H9 (cell line): Measurements from ENCODE around the gene ALG13. TPM values are rescaled to one million over a fixed set of nuclear protein-coding genes. Genes with fewer than 3 reads are reported as not detected.

Experiments used
- DNase-seq: peaks from one replicate; pipeline ENCODE4 v3.0.0-alpha.2; 2017
- H2AFZ ChIP-seq: one replicate; pipeline ENCODE4 v1.6.1; 2013; ENCODE audit warnings: mild to moderate bottlenecking, low read length, control low read depth, moderate library complexity
- H2AK5ac ChIP-seq: 2 replicates; pipeline ENCODE4 v1.6.1; 2013; ENCODE audit warnings: low read length, control low read depth, mixed read lengths; ENCODE audit not compliant: insufficient read length
- H2BK120ac ChIP-seq: one replicate; pipeline ENCODE4 v1.6.1; 2013; ENCODE audit warnings: low read depth, mild to moderate bottlenecking, low read length, control low read depth, inconsistent platforms; ENCODE audit not compliant: poor library complexity, severe bottlenecking
- H2BK12ac ChIP-seq: 2 replicates; pipeline ENCODE4 v1.6.1; 2013; ENCODE audit warnings: low read length, control low read depth, mixed read lengths, low read depth; ENCODE audit not compliant: insufficient read length
- H2BK15ac ChIP-seq: 2 replicates; pipeline ENCODE4 v1.6.1; 2013; ENCODE audit warnings: low read depth, low read length, control low read depth
- H2BK20ac ChIP-seq: one replicate; pipeline ENCODE4 v1.6.1; 2013; ENCODE audit warnings: low read depth, mild to moderate bottlenecking, low read length, control low read depth, inconsistent platforms; ENCODE audit not compliant: poor library complexity, severe bottlenecking
- H2BK5ac ChIP-seq: 2 replicates; pipeline ENCODE4 v1.6.1; 2013; ENCODE audit warnings: low read length, control low read depth, mixed read lengths; ENCODE audit not compliant: insufficient read length
- H3K14ac ChIP-seq: 2 replicates; pipeline ENCODE4 v1.6.1; 2013; ENCODE audit warnings: low read length, control low read depth; ENCODE audit not compliant: insufficient read depth
- H3K18ac ChIP-seq: 2 replicates; pipeline ENCODE4 v1.6.1; 2013; ENCODE audit warnings: low read depth, mild to moderate bottlenecking, mixed read lengths, low read length, control low read depth; ENCODE audit not compliant: insufficient read length
- H3K23ac ChIP-seq: 2 replicates; pipeline ENCODE4 v1.6.1; 2013; ENCODE audit warnings: low read length, control low read depth, mixed read lengths, low read depth; ENCODE audit not compliant: insufficient read length
- H3K23me2 ChIP-seq: 2 replicates; pipeline ENCODE4 v1.6.1; 2013; ENCODE audit warnings: low read depth, mild to moderate bottlenecking, mixed read lengths, low read length, control low read depth; ENCODE audit not compliant: insufficient read length, poor library complexity, severe bottlenecking
- H3K27ac ChIP-seq: 2 replicates; pipeline ENCODE4 v1.5.1; 2013; ENCODE audit warnings: low read length, control low read depth, mixed read lengths, low read depth; ENCODE audit not compliant: insufficient read length
- H3K27me3 ChIP-seq: 2 replicates; pipeline ENCODE4 v1.6.1; 2013; ENCODE audit warnings: low read length, control low read depth, inconsistent platforms; ENCODE audit not compliant: insufficient read depth
- H3K4ac ChIP-seq: 2 replicates; pipeline ENCODE4 v1.6.1; 2013; ENCODE audit warnings: low read depth, mild to moderate bottlenecking, control low read depth, inconsistent platforms, low read length, moderate library complexity
- H3K4me1 ChIP-seq: 2 replicates; pipeline ENCODE4 v1.6.1; 2013; ENCODE audit warnings: low read length, control low read depth, inconsistent platforms; ENCODE audit not compliant: insufficient read depth
- H3K4me2 ChIP-seq: 2 replicates; pipeline ENCODE4 v1.6.1; 2013; ENCODE audit warnings: low read length, control low read depth, mixed read lengths; ENCODE audit not compliant: insufficient read length, insufficient read depth
- H3K56ac ChIP-seq: 2 replicates; pipeline ENCODE4 v1.6.1; 2013; ENCODE audit warnings: low read depth, mild to moderate bottlenecking, mixed read lengths, low read length, control low read depth; ENCODE audit not compliant: insufficient read length
- H3K79me1 ChIP-seq: 2 replicates; pipeline ENCODE4 v1.6.1; 2013; ENCODE audit warnings: low read depth, mild to moderate bottlenecking, moderate library complexity, low read length, control low read depth, inconsistent platforms; ENCODE audit not compliant: insufficient read depth, poor library complexity, severe bottlenecking
- H3K79me2 ChIP-seq: 2 replicates; pipeline ENCODE4 v1.6.1; 2013; ENCODE audit warnings: low read length, control low read depth, inconsistent platforms; ENCODE audit not compliant: insufficient read depth
- H3K9ac ChIP-seq: 2 replicates; pipeline ENCODE4 v1.6.1; 2013; ENCODE audit warnings: low read length, control low read depth, mixed read lengths; ENCODE audit not compliant: insufficient read length; ENCODE audit errors: extremely low read depth
- H3K9me3 ChIP-seq: one replicate; pipeline ENCODE4 v1.6.1; 2013; ENCODE audit warnings: low read depth, low read length, inconsistent platforms; ENCODE audit not compliant: control insufficient read depth
- H3T11ph ChIP-seq: one replicate; pipeline ENCODE4 v1.6.1; 2013; ENCODE audit warnings: mild to moderate bottlenecking, low read length, control low read depth, inconsistent platforms
- H4K20me1 ChIP-seq: one replicate; pipeline ENCODE4 v1.6.1; 2013; ENCODE audit not compliant: control insufficient read depth, insufficient read length, insufficient read depth
- H4K5ac ChIP-seq: 2 replicates; pipeline ENCODE4 v1.6.1; 2013; ENCODE audit warnings: low read depth, mild to moderate bottlenecking, mixed read lengths, low read length, control low read depth; ENCODE audit not compliant: insufficient read length
- H4K8ac ChIP-seq: replicated peaks from 2 replicates; pipeline ENCODE4 v1.6.1; 2013; ENCODE audit warnings: low read length, control low read depth, mixed read lengths, low read depth; ENCODE audit not compliant: insufficient read length
- H4K91ac ChIP-seq: 2 replicates; pipeline ENCODE4 v1.6.1; 2013; ENCODE audit warnings: low read depth, mild to moderate bottlenecking, moderate library complexity, mixed read lengths, low read length, control low read depth; ENCODE audit not compliant: insufficient read length
- H3K27ac Mint-ChIP-seq, 3 experiments: 2 replicates in 2 of 3; 3 replicates in 1 of 3; pipeline ENCODE4 v1.8.0; 2020 to 2021; ENCODE audit warnings: mixed read lengths in 3 of 3, mild to moderate bottlenecking in 1 of 3, moderate library complexity in 1 of 3
- H3K27me3 Mint-ChIP-seq: 2 replicates; pipeline ENCODE4 v1.8.0; 2021; ENCODE audit warnings: low read depth, mild to moderate bottlenecking, moderate library complexity, mixed read lengths
- H3K36me3 Mint-ChIP-seq, 3 experiments: 2 replicates in 2 of 3; 3 replicates in 1 of 3; pipeline ENCODE4 v1.8.0; 2020 to 2021; ENCODE audit warnings: low read depth in 3 of 3, mixed read lengths in 3 of 3; ENCODE audit not compliant: insufficient read depth in 1 of 3
- H3K4me1 Mint-ChIP-seq, 2 experiments: 2 replicates each; pipeline ENCODE4 v1.8.0; 2020; ENCODE audit warnings: mixed read lengths in 2 of 2
- H3K4me3 Mint-ChIP-seq, 2 experiments: 2 replicates in 1 of 2; 3 replicates in 1 of 2; pipeline ENCODE4 v1.8.0; 2020 to 2021; ENCODE audit warnings: mild to moderate bottlenecking in 2 of 2, mixed read lengths in 2 of 2, moderate library complexity in 1 of 2
- H3K9me3 Mint-ChIP-seq, 2 experiments: 2 replicates in 1 of 2; 3 replicates in 1 of 2; pipeline ENCODE4 v1.8.0; 2020; ENCODE audit warnings: mild to moderate bottlenecking in 2 of 2, mixed read lengths in 2 of 2, moderate library complexity in 1 of 2
- WGBS: extraction: QIAGEN DNeasy Blood & Tissue Kit; methylation state at CpG from one replicate; pipeline ENCODE4 v1.1.7; 2013; ENCODE audit warnings: missing lambda C conversion rate, low lambda C conversion rate, mixed read lengths; ENCODE audit not compliant: insufficient read length; ENCODE audit errors: extremely low coverage; 5-methylcytosine and 5-hydroxymethylcytosine counted together
- total RNA-seq: library from RNA; stranded (reverse); gene quantifications from 2 replicates; pipeline ENCODE4 v1.2.1, GENCODE V29; 2021
- TF ChIP-seq, protein P1 (sequence below): fragments of 200-600 bp; sonication (generic); conservative IDR thresholded peaks from 3 replicates; pipeline ENCODE4 v1.8.0; 2021; ENCODE audit warnings: antibody characterized with exemption, mild to moderate bottlenecking

Gene ALG13
- total RNA-seq, 1 experiment from 2014 or later: 91.9 TPM

DNA sequence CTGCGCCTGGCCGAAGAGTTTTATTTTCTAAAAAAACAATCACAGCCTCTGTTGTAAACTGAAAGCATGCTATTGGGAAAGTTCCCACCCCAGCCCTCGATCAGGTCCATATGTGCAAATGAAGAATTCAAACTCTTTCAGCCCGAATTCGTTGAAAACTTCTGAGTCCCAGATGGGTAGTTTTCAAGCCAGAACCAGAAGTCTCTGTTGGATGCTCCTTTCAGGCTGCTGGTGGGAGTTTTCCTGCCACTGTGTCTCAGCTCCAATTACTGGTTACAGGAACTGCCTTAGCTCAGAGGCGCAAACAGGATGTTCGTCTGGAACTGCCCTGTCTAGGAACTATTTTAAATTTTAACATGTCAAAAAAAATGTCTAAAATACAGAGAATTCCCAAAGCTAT lies 9.3 kb upstream of the ALG13 start:
- no peak overlapping the region for H3K9ac ChIP-seq
- no peak overlapping the region for H4K91ac ChIP-seq
- H2BK15ac ChIP-seq: no peak overlapping the region
- H3K4me2 ChIP-seq: no peak overlapping the region
- no peaks in the 10 kb centered on the region for H3K9me3 ChIP-seq
- Mint-ChIP-seq H3K9me3 (no peaks in the 10 kb centered on the region), H3K36me3 (no peaks in the 10 kb centered on the region), H3K4me3 (no peak overlapping the region), H3K27me3 (peaks cover 4% of the 10 kb centered on the region; the same call in 1 of the 2 replicates), H3K4me1 (peaks cover 5 to 6% of the 10 kb centered on the region in 2 experiments; a peak in 2 of 4 replicates), H3K27ac (no peak overlapping the region; a peak in 1 of 7 replicates)
- H2BK12ac ChIP-seq: no peak overlapping the region
- H3K79me1 ChIP-seq: no peaks in the 10 kb centered on the region
- no CpG with 5 or more reads among the region's 7 CpGs for WGBS
- H3K23me2 ChIP-seq: no peaks in the 10 kb centered on the region
- no peaks in the 10 kb centered on the region for H3K79me2 ChIP-seq
- H3K27me3 ChIP-seq: no peaks in the 10 kb centered on the region
- no peak overlapping the region for H3K56ac ChIP-seq
- no peak overlapping the region for H2BK5ac ChIP-seq
- no peak overlapping the region for H2BK120ac ChIP-seq
- H2BK20ac ChIP-seq: no peak overlapping the region
- no peak overlapping the region for H3T11ph ChIP-seq
- no peak overlapping the region for H4K8ac ChIP-seq
- DNase-seq: no peak
- no peak overlapping the region for H3K23ac ChIP-seq
- H4K20me1 ChIP-seq: no peaks in the 10 kb centered on the region
- no peaks in the 10 kb centered on the region for H3K4me1 ChIP-seq
- H3K27ac ChIP-seq: no peak overlapping the region
- H4K5ac ChIP-seq: no peak overlapping the region
- no peak overlapping the region for H2AK5ac ChIP-seq
- TF ChIP-seq, protein P1, sequence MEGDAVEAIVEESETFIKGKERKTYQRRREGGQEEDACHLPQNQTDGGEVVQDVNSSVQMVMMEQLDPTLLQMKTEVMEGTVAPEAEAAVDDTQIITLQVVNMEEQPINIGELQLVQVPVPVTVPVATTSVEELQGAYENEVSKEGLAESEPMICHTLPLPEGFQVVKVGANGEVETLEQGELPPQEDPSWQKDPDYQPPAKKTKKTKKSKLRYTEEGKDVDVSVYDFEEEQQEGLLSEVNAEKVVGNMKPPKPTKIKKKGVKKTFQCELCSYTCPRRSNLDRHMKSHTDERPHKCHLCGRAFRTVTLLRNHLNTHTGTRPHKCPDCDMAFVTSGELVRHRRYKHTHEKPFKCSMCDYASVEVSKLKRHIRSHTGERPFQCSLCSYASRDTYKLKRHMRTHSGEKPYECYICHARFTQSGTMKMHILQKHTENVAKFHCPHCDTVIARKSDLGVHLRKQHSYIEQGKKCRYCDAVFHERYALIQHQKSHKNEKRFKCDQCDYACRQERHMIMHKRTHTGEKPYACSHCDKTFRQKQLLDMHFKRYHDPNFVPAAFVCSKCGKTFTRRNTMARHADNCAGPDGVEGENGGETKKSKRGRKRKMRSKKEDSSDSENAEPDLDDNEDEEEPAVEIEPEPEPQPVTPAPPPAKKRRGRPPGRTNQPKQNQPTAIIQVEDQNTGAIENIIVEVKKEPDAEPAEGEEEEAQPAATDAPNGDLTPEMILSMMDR: no peak
- H3K4ac ChIP-seq: no peak overlapping the region
- no peak overlapping the region for H3K14ac ChIP-seq
- no peak overlapping the region for H2AFZ ChIP-seq
- H3K18ac ChIP-seq: no peak overlapping the region
